GM11168 (cell line): Measurements from ENCODE around the gene PLEKHG7.
"Not testable (repeated sequence)": the region's sequence is repeated elsewhere in the genome, so short reads cannot be mapped to it uniquely, and the experiment has no call there.

Experiments used
- in situ Hi-C: fragments of 300-500 bp; cut with MboI; formaldehyde crosslinking; loops from one replicate; pipeline ENCODE4 v1.12.0; 2022; ENCODE audit warnings: low sequenced_read_pairs; ENCODE audit not compliant: unreplicated experiment

The PLEKHG7 gene, protein sequence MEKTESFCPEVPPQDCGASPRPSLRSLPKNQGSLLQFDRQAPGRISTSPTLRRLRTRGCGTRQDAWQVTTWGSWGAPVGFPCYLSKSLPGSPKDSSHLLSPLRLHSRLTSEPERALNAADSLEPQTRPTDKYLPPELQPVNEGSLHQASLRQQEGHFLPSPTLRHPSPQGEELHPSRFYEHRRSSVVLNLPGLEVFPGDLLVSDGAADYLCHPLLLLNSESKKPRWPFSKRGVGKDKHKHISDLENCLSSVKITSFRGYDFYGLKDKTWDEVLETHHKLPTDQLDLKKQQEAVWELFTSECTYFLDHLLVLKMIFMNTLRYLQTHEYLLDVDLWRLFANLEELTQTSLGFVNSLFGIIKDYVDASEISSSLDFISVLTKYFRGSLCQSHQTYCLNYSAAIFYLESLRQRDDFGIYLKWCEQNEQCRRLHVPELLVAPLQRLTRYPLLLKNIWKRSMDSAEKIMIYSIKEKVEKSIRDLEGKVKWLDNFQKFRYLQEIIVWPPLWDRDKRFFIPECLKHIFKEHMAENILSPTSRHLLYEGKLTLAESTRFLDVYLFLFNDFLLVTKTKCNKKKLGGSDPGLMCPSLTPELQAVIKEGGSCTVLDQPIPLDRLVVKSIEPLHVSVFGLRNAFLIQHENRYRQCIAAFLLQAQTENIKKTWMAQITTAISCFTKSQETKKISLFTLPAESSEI

DNA sequence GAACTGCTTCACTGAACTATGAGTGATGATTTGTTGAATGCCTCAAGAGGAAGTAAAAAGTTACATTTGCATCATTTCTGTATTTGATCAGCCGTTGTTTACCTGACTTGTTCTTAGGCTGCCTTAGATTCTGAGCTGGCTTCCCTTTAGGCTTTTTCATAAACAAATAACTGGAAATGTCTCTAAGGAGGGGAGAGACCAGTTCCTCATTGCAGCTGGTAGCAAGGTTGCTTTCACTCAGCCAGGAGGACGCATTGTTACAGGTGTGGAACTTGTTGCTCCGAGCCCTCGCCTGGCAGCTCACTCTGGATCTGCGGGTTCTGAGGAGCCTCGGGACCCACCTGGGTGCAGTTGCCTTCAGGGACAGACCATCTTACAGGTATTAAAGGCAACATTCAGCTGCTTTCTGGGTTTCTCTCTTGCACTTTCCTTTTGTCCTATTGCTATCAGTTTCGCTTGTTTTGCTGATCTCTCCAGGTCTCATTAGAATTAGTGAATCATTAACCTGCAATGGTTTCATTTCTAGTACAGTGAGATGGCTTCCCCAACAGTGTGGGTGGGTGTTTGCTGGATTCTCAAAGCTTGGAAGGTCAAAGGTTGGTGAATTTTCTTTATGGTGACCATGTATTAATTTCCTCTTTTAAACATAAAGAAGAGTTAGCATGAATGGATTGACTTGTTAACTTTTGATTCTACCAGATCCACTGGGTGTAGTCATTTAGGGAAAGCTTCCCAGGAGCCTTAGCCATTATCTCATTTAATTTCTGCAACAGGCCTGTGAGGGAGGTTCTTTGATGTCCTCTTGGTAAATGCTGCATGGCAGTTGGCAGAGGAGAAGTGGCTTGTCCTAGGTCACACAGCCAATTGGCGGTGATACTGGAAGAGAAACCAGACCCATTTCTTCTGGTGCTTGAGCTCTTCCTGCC, at the start of gene PLEKHG7:
PLEKHG7 (plus strand) TSS at position 236 of the 926 bp plus-strand sequence. CDS start 3,643 bp downstream, outside the sequence.
- in situ Hi-C loops = no loop called here

DNA sequence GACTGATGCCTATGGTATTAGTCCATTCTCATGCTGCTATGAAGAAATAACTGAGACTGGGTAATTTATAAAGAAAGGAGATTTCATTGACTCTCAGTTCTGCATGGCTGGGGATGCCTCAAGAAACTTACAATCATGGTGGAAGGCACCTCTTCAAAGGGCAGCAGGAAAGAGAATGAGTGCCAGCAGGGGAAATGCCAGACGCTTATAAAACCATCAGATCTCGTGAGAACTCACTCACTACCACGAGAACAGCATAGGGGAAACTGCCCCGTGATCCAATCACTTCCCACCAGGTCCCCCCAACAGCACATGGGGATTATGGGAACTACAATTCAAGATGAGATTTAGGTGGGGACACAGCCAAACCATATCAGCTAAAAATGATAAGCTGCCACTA, 48.5 kb upstream of the PLEKHG7 start:
- in situ Hi-C loops = not testable (repeated sequence)

DNA sequence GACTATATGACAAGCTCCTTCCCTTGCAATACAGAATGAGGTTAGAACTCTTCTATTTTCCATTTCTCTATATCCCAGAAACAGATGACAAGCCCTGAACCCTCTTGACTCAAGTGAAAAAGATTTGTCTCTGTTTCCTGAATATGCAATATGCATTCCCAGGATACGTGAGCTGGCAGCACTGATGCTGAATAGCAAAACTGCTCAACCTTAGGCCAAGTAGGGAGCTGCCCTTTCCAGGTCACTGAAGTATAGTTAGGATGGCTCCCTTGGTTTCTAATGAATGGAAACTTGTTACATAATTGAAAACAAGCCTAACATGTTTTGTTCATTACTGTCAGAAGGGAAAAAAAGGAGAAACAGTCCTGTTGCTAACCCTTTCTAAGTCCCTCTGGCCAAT, 47.9 kb upstream of the PLEKHG7 start:
- in situ Hi-C loops = no loop called here

DNA sequence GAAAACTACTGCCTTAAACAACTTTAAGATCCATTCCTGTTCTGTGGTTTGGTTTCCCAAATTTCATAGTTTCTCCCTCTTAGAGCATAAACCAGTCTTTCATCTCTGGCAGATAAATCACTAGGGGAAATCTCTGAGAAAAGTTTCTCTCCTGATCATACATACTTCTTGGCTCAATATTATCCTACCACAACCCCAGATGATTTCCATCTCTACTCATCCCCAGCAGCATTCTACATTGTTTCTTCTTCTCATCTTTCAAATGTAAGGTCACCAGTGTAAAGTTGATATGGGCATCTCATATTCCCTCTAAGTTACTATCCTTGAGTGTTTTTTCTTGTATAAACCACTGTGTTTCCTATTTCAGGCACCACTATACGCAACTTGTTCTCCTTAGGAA, 45.9 kb upstream of the PLEKHG7 start:
- in situ Hi-C loops = no loop called here

DNA sequence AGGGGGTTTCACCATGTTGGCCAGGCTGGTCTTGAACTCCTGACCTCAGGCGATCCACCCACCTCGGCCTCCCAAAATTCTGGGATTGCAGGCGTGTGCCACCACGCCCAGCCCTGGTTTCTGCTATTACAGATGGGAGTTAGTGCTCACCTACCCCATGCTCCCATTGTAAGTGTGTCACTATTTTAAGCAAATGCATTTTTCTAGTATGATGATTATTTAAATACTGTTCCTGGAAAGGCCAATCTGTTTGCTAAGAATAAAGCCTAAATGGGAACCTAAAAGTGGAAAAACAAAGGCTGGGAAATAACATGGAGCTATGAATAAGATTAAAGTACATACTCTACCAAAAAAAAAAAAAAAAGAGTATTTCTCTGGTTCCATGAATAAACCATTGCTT, 45.0 kb upstream of the PLEKHG7 start:
- in situ Hi-C loops = no loop called here

DNA sequence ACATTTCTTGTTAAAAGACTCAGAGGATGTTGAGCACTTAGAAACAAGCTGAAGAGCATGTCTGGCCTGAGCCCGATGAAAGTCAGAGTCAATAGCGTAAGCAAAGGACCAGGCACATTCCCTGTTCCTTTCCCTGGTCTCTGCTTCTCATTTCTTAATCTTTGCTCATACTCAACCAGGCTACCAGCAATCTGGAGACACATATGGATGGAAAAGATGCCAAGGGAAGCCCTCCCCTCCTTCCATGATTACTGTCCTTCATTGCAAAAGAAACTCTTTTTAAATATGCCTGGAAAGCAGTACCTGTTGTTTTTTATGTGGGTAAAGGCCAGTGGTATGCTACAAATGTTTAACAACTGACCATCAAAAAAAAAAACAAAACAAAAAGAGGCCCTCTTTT, 44.2 kb upstream of the PLEKHG7 start:
- in situ Hi-C loops = no loop called here

DNA sequence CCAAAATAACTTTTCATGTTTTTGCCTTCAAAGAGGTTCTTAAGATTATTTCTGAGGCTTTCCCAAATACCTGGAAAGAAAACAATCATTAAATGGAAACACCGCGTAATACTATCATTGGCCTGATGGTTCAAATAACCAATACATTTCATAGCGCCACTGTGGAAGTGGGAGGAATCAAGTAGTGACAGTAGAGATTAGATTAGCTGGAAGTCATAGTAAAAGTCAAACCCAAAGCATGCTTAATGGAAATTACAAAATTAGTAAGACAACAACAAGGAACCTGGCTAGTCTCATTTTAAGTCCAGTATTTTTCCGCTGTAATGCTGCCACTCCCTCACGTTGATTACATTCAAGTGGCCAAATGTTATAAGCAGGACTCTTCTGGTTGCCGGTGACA, 41.5 kb upstream of the PLEKHG7 start:
- in situ Hi-C loops = no loop called here

DNA sequence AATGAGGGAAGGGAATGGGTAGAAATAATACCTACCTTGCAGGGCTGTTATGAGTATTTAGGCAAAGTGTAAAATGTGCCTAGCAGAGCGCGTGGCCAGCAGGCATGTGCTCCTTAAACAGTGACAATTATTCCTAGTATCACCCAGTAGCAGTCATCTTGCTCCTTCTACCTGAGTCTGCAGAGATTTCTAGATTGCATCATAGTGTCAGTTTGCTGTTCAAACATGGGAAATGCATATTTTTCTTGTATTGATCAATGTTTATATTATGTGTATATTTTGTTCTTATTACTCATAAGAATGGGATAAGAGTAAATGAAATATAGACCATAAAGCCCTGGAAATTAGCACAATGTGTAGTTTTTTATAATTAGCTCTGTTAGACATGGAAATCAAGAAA, 37.3 kb upstream of the PLEKHG7 start:
- in situ Hi-C loops = no loop called here

DNA sequence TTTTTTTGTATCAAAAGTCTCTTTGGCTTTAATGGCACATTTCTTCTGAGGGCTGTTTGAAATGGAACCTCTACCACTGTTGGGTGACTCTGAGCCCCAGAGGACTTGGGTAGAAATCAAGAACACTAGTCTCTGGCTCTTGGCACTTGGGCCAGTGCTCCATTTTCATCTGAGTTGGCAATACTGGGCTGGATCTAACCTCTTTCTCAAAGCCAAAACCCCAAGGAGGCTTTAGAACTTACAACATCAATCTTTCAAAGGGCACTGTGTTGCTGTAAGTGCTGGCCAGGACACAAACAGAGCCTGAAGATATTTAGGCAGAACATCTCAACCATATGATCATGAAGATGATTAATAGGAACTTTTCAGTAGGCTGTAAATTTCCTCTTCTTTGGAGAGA, 34.0 kb upstream of the PLEKHG7 start:
- in situ Hi-C loops = no loop called here

DNA sequence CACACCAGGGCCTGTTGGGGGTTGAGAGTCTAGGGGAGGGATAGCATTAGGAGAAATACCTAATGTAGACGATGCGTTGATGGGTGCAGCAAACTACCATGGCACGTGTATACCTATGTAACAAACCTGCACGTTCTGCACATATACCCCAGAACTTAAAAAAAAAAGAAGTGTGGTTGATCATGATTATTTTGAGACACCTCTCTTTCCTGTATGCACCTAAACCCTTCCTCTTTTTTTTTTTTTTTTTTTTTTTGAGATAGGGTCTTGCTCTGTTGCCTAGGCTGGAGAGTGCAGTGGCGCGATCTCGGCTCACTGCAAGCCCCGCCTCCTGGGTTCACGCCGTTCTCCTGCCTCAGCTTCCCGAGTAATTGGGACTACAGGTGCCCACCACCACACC, 31.3 kb upstream of the PLEKHG7 start:
- in situ Hi-C loops = not testable (repeated sequence)

DNA sequence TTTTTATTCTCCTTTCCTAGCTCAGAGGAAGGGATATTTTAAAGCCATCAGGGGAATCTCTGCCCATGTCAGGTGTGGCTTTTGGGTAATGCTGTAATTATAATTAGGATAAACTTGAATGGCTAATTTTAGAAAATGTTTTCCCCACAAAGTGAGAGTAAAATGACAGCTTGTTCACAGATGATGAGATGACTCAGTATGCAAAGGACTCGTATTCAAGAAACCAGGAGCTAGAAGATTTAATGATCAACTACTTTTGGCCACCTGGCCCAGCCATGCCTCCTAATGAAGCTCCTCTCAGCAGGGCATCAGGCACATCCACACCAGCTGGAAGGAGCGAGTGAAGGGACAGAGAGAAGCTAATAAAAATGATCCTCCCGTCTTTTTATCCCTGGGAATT, 29.0 kb upstream of the PLEKHG7 start:
- in situ Hi-C loops = no loop called here

DNA sequence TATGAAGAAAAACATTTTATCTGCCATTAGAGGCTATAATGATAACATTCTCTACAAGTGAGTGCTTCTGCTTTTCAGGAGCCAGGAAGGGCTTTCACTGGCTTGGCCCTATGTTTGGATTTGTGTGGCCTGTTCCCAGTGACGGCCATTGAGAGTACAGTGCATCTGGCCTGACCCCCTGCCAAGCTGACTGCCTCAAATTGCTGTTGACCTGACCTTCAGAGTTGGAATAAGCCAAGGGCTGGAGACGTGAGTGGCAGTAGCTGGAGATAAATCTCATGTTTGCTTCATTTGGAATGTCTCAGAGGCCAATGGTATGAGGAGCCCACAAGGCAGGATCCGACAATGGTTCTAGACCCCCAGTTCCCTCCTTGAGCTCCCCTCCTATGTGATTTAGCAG, 28.3 kb upstream of the PLEKHG7 start:
- in situ Hi-C loops = no loop called here

DNA sequence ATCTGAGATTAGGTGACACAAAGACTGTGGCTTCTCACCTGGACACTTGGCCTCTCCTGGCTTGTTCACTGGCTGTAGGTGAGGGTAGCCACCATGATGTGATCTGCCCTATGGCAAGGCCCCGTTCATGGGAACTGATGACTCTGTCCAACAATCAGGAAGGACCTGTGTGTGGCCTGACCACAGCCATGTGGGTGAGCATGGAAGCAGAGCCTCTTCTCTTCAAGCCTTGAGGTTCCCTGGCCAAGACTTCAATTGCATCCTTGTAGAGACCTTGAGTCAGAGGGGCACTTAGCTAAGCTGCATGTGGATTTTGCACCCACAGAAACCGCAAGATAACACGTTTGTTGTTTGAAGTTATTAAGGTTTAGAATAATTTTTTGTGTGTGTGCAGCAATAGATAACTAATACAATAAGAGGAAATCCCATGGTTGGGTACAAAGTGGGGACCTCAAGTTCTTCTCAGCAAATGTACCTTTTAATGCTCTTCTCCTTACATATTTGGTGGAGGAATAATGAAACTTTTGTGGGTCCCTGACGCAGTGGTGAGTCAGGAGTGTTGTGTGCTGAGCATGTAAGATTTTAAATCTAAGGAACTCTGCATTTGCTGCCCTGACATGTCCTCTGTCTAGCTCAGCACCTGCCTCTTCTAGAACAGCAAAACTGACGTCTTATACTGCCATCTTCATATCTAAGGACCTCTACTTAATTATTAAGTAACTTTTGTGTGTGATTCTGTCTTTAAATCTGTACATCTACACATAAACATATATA, 27.5 kb upstream of the PLEKHG7 start:
- in situ Hi-C loops = no loop called here

DNA sequence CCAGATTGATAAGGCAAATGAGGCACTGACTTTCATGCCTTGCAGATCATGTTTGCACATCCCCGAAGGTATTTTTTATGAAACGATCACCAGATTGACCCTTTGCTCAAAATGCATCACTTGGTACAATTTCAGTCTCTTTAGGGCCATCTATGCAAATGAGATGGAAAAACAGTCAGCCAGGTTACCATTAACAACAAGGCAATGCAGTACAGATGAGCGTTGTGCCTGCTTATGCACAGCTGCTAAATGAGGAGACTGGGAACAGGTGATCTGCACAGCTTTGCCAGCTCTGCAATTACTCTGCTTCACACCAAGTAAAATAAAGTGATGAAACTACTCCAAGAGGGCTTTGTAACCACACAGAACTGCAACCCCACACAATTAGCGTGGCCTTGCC, 26.1 kb upstream of the PLEKHG7 start:
- in situ Hi-C loops = no loop called here

DNA sequence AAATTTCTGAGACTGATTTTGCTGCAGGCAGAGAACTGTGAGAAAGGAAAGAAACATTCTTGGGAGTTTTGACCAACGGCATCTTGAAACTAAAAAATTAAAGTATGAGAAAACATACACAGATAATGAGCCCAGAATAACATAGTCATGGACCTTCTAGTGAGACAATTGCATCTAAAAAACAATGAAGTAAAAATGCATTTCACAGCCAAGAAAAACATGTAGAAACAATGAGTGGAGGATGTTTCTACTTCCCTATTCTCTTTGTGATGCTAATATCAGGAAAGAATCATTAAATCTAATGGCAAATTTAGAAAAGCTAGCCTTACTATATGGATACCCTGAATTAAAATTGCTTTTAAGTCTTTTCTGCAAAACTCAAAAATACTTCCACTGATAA, 12.2 kb upstream of the PLEKHG7 start:
- in situ Hi-C loops = no loop called here

DNA sequence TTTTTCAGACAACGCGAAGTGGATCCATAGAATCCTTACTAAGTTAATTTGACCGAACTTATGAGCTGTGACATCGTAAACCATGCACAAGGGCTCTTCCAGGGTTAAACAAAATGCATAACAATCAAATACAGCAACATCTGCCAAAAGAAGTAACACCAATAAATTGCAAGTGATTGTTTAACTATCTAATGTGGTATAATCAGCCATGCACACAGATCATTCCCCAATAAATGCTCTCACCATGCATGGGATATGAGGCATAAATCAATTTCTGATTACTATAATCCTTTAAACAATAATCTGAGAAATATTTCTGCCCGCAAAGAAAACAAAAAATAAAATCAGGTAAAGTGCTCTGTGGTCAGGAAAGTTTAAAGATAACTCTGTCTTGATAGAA, 7.7 kb upstream of the PLEKHG7 start:
- in situ Hi-C loops = no loop called here

DNA sequence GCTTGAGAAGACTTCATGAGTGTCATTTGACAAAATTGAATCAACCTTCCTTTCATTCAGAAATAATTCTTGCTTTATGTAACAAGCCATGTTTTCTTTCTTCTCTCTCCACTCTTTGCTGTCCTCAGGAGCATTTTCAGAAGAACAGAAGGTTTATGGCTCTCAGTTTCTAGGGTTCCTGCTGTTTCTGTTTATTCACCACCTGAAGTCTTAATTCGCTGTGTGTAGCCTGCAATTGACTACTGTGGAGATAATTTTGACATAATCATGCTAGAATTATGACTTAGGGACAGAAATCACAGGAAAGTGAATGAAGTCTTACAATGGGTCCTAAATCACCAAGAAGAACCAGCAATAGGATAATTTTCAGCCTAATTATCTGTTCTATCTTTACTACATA, 7.2 kb upstream of the PLEKHG7 start:
- in situ Hi-C loops = no loop called here

DNA sequence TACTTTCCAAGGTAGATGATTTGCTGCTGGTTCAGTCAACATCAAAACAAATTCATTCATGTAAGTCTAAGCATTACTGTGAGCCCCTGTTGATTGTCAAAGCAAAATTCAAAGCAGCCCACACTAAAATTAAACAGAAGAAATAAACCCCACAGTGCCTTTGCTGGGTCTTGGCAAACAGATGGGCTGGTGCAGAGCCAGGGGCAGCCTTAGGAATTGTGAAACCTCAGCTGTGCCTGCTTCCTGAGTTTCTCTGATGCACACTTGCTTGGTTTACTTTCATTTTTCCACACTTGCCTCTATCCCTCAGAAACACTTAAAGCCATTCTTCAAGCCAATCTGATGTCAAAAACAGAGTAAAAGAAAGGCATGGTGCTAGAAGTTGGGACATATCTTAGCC, 6.6 kb upstream of the PLEKHG7 start:
- in situ Hi-C loops = no loop called here

DNA sequence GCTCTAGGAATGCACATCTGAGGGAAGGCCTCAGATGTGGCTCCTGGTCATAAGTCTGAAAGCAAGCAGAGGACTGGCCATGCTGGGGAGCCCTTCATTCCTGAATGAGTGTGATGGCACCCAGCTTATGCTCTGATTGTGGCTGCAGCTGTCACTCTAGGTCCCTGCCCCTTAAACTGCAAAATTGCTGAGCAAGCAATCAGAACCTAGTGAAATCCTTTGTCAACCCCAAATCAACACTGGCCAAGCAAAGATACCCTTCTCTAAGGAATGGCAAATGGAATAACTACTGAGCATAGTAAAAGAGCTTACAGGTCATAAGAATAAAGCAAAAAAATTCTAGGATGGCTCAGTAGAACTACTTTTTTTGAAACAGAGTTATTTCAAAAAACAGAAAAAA, 4.3 kb upstream of the PLEKHG7 start:
- in situ Hi-C loops = no loop called here

DNA sequence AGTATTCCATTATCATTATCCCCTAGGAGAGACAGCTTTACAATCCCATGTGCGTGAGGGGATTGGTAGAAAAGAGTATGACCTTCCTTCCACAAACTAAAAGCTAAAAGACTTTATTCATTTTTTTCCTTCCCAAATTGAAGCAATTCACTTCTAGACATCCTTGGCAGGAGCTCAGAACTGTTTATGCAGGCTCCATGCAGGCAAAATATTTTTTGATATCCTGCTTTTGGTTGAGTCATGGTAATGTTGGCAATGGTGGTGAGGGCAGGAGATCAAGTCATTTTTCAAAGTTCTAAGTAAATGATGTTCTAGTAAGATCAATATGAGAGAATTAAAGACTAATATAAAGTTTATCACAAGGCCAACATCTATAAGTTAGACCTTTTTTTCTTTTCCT, 1.3 kb upstream of the PLEKHG7 start:
- in situ Hi-C loops = no loop called here
